HG03342 (cell line): ENCODE measurements around the gene MIEF2.
"Not testable (repeated sequence)": the region's sequence is repeated elsewhere in the genome, so short reads cannot be mapped to it uniquely, and the experiment has no call there.

Experiments
- ATAC-seq: cut with Tn5 transposase; IDR thresholded peaks from one replicate; pipeline ENCODE4 v1.9.1; 2021; ENCODE audit warnings: mild to moderate bottlenecking, moderate library complexity; ENCODE audit not compliant: unreplicated experiment

The MIEF2 gene

GRCh38 chr17:18260332-18261145 is at the start of gene MIEF2:
Gene MIEF2 (plus strand): TSS chr17:18260662. CDS start chr17:18262721, 2,059 bp downstream.
- peak; percentile 79 for ATAC-seq

- ATAC-seq: no peak
These were observed 46.7 kb upstream of the MIEF2 start for GRCh38 chr17:18213666-18214270.

- ATAC-seq: not testable (repeated sequence)
These were observed 43.6 kb upstream of the MIEF2 start for GRCh38 chr17:18216906-18217305.

- no peak for ATAC-seq
These were observed 42.9 kb upstream of the MIEF2 start for GRCh38 chr17:18217412-18218015.

GRCh38 chr17:18218756-18219415 is 41.6 kb upstream of the MIEF2 start:
- ATAC-seq: no peak

GRCh38 chr17:18224053-18224386 is 36.4 kb upstream of the MIEF2 start:
- ATAC-seq: no peak

GRCh38 chr17:18224387-18225120 is 35.9 kb upstream of the MIEF2 start:
- no peak for ATAC-seq

GRCh38 chr17:18225121-18225641 is 35.3 kb upstream of the MIEF2 start, which contains the start of gene LLGL1:
Gene LLGL1 (plus strand): TSS chr17:18225635. CDS start chr17:18225683, 48 bp downstream.
- ATAC-seq: peak; percentile 91

GRCh38 chr17:18225642-18226283 is 34.7 kb upstream of the MIEF2 start:
- peak; percentile 12 for ATAC-seq

GRCh38 chr17:18226284-18226945 is 34.0 kb upstream of the MIEF2 start:
- ATAC-seq: no peak

- ATAC-seq: no peak
These were observed 32.8 kb upstream of the MIEF2 start for GRCh38 chr17:18227635-18228034.

- ATAC-seq: no peak
These were observed 32.2 kb upstream of the MIEF2 start for GRCh38 chr17:18228176-18228682.

GRCh38 chr17:18229254-18229653 is 31.2 kb upstream of the MIEF2 start:
- ATAC-seq: no peak

GRCh38 chr17:18229771-18230170 is 30.7 kb upstream of the MIEF2 start:
- ATAC-seq: no peak

GRCh38 chr17:18230288-18231141 is 29.9 kb upstream of the MIEF2 start:
- no peak for ATAC-seq

GRCh38 chr17:18231164-18231563 is 29.3 kb upstream of the MIEF2 start:
- no peak for ATAC-seq

- ATAC-seq: no peak
These were observed 26.5 kb upstream of the MIEF2 start for GRCh38 chr17:18233803-18234518.
